Embryonic facial prominence (tissue), 1 donor: ENCODE results near the gene CCDC92.

Source experiments
- DNase-seq: peaks from one replicate; pipeline ENCODE4 v3.0.0-alpha.2; 2016; ENCODE audit errors: extremely low spot score

Gene CCDC92

DNA sequence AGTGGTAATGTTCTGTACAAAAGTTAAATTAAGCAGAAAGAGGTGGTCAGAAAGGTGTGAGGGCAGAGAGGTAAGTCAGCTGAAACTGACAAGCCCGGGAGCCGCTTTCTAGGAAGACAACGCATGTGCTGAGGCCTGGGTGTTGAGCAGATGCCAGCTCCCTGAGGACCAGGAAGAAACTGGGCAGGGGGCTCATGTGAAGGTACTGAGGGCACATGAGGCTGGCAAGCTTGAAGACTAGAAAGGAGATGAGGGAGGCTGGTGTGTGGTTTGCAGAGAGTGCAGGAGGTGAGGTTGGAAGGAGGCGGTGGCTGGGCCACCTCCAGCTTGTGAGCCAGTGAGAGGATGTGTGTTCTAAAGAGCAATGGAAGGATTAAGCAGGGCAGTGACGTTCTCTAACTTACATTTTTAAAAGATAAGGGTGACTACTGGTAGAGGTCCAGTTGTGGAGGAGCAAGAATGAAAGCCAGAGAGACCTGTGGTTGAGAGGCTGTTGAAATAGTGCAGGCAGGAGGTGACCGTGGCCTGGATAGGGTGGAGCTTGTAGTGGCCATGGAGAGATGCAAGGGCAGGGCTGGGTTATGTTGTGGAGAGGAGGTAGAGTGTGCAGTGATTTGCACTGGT, 29.5 kb upstream of the CCDC92 start:
- DNase-seq, result no peak

DNA sequence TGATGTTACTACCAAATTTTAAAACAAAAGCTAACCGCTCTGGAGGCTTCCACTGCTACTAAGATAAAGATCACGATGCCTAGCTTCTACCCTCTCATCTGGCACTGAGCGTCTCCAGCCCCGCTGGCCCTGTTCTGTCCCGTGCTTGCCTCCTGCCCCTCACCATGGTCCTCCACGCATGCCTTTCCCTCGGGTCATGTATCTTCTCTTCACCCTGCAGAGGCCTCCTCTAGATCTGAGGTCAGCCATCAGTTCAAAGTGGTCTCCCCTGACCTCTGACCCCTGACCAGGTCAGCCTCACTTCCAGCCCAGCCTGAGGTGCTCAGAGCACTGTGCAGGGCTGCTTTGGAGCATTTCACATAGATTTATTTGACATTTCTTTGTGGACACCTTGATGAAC, 28.7 kb upstream of the CCDC92 start:
- DNase-seq, result no peak

DNA sequence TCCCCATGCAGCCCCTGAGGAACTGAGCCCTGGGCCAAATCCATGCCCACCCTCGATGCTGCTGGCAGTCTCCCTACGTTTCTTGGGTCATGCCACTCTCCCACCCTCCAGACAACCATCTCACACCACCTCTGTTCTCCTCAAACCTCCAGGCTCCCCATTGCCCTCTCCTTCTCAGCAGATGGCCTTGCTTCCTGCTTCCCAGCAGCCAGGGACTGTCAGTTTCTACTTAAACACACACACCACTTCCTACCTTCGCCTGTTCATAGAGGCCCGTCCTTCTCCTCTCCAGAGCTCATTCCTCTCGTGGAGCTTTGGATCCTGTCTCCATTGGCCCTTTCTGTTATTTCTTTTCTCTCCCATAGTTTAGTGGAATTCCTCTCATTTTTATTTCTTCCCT, 27.5 kb upstream of the CCDC92 start:
- DNase-seq, result no peak

DNA sequence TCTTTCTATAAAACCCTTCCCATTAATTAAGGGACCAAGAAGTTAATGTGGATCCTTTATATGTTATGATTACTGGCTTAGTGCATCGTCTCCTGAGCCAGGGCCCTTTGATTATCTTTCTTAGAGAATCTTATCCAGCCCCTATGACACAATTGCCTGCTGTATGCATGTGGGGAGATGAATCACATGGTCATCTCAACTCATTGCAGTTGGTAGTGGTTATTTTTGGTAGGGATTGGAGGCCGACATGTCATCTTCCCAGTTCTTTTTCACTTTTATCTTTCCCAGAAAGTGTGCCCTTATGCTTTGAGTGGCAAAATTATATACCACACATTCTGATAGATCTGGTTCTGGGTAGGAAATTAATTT, 26.3 kb upstream of the CCDC92 start:
- DNase-seq, result no peak

DNA sequence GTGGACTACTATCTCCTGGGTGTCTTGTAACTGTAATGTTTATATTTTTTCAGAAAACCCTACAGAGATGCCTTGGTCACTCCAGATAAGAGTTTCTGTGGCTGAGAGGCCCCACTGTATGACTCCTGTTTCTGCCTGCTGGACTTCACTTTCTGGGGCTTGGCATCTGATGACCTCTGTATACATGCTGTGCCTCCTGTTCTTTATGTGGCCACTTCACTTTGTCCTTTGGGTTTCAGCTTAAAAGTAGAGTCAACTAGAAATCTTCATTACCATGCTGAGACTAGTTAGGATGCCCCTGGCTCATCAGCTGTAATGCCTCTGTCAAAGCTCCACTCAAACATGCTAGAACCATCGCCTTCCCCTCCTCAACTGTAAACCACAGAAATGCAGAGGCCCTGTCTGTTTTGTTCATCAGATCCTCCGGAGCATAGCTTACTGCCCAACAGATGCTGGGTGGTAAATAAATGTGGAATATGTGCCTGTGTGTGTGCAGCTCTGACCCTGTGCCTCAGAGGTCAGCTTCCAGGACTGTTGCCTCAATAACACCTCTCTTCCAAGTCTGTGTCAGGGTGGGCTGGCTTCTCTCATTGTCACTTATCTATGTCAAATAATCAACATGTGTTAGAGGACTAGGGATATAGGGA, 25.8 kb upstream of the CCDC92 start:
- DNase-seq, result no peak

DNA sequence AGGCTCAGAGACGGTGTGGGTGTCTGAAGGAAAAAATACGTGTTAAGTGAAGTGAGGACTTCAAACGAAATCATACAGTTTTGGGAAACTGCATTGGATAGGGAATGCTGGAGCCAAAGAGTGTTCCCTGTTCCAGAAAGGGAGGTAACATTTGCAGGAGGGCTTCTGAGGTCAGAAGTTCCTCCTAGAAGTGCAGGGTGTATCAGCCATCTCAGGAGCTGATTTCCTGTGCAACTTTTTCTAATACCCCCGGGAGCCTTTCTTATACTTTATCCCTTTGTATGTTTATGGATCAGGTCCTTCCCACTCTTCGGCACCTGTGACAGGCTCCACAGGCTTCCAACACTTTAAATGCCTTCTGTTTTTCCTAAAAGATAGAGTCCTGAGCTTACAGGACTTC, 25.3 kb upstream of the CCDC92 start:
- DNase-seq, result no peak

DNA sequence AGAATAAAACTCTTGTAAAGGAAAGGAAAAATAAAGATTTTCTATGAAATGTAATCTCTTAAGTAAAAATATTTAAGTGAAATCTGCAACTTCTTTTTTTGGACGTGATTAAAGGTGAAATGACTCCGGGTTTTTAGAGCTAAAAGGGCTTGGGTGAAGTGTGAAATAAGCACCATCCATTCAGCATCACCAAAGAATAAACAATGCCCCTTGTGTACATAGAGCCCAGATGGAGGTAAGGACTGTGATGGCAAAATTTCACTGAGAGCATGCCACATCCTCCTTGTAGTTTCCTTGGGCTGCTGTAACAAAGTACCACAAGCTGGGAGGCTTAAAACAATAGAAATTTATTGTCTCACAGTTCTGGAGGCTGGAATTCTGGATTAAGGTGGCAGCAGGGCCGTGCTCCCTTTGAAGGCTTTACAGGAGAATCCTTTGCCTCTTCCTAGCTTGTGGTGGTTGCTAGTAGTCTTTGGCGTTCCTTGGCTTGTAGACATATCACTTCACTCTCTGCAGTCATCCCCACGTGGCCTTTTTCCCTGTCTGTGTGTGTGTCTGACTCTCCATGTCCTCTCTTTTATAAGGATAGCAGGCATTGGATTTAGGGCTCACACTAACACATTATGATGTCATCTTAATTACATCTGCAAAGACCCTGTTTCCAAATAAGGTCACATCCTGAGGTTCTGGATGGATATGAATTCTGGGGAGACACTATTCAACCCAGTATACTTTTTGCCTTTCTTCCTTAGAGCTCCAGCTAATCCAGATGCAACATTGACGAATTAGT, 24.6 kb upstream of the CCDC92 start:
- no peak for DNase-seq

DNA sequence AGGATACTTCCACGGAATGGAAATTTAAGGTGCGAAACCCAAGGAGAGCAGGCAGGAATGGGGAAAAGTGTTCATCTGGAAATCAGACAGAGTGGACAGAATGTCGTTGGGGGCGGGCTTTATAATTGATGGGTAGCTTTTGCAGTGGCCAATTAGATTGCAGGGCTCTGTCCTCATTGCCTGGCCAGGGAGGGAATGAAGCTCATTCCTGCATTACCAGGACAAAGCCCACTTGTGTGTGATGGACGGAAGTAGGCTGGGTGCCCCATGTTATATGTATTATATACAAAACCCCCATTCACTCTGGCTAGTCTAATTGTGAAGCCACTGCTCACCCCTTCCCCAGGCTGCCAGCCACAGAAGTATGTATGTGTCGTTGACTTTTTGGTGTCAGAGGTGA, 23.9 kb upstream of the CCDC92 start:
- DNase-seq, result no peak

DNA sequence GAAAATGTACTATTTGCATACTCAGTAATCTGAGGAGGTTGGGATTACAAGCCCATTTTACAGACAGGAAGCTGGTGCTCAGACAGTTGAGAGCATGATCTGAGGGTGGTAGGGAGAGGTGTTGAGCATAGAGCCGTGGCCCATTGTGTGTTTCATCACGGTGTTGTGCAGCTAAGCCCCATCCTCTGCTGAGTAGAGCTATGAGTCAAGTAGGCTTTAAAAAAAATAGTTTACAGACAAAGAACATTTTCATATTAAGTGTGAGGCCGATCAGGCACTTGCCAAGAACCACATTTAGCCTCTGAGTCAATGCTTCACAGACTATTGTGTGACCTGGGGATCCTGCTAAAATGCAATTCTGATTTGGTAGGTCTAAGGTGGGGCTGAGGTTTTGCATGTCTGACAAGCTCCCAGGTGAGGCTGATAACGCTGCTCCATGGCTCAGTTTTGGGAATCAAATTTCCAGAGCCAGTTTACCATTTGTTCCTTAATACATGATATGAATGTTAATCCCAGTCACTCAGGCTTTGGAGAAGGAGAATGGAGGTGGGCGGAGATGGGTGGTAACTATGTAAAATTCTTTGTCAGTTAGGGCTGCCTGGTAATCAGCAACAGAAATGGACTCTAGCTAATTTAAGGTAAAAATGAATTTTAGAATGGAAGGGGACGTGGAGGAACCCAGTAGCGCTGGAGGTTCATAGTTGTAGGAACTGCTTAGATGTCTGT, 22.6 kb upstream of the CCDC92 start:
- no peak for DNase-seq

DNA sequence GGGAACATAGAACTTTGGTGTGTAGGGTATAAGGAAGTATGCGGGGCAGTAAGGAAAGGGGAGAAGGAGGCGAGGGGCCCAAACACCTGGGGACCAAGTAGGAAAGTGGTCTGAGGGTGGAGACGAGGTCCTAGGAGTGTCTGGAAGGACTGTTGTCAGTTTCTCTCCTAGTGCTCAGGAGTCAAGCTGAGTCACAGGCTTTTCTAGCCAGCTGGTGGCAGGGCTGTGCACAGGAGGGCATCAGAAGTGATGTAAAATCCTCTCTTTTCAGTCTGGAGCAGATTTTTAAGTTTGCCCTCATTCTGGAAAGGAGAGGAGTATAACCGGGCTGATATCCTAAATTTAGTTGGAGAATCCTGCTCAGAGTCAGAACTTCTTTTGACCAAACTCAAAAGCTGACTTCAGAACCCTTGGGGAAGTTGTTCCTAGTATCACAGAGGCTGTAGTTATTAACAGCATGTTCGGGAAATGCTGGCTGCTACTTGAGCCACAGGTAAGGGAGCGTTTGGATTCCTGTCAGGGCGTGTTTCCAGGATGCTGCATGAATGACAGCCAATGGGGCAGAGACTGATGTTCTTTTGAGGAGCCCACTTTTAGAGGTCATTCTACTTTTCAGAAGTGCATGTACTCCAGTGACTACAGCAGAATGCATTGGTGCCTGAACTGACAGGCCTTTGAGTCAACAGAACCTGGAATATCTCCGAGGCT, 19.6 kb upstream of the CCDC92 start:
- DNase-seq, result no peak

DNA sequence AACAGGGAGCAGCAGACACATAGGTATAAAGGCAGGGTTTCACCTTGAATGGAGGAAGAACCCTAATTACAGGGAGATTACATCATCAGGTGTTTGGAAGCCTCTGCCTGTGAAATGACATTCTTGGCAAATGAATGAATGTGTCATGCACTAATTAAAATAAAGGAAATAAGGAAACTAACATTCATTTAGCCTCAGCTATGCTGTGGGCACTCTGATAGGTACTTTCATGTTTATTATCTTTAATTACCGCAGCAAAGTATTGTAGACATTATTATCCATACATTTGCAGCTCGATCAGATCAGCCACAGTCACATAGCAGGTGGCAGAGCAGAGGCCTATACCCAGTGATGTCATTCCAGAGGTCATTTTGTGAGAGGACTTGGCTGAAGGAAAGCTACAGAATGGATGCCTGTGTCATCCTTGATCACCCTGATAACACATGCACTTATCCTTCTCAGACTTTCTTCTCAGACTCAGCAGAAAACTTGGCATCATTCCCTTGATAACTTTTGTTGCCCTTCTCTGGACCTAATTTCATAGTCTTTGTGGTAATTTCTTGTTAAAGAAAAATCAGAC, 18.8 kb upstream of the CCDC92 start:
- no peak for DNase-seq

DNA sequence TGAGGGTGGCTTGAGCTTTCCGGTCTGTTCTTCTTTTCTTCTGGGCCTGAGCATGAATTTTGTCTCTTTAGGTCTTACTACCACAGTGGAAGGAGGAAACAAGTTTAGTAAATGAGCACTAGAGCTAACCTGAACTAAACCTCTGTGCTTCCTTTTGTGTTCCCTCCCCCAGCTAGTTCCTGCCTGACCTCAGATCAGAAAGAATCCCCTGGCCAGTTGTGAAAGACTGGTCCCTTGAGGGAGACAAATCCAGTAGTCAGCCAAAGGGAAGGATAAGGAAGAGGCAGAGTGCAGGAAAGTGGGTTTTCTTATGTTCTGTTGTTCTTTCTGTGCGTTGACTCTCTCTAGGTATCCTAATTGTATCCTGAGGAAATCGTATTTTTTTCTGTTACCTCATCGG, 17.9 kb upstream of the CCDC92 start:
- no peak for DNase-seq

DNA sequence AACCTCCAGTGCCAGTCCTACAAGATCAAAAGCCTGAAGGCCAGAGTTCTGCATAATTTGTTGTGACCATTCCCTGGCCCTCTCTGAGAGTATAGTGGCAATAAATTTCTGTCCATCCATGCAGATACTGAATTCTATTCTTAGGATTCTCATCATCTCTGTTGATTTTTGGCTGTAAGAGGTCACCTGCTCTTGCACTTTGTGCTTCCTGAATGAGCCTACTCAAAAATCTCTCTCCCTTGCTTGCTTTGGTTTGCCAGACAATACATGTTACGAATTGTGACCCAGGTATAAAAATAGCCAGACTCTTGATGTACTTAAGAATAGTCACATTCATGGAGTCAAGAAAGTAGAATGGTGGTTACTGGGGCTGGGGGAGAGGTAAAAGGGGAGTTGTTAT, 17.1 kb upstream of the CCDC92 start:
- DNase-seq, result no peak

DNA sequence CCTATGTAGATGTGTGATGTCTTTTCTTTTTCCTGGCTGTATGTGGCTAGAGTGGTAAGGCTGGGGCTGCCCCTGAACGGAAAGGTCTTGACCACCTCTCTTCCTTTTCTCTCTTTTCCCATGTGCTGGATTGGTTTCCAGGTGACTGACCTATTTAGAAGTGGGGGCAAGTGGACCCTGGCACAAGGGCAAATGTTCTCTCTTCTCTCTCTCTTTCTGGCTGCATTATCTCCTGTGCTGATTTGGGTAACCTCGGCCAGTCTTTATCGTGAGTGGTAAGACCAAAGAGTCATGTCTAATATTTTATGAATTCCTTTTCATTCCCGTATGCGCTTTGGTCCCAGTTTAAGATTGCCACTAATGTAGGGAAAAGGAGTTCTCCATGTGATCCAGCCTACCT, 16.5 kb upstream of the CCDC92 start:
- no peak for DNase-seq

DNA sequence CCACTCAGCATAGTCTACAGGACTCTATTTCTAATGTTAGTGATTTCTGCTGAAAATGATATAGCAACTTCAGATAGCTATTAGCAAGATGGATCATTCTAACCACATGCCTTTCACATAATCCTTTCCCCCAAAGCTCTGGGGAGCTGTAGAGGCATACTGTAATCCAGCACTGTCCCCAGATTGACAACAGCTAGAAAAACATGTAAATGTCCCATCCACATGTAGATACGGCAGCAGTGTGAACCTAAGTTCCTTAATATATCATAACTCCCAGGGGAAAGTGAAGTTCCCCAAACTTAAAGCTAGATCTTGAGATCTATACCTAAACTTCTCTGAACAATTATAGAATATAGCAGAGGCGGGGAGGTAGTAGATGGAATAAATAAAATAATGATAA, 14.4 kb upstream of the CCDC92 start:
- DNase-seq, result no peak

DNA sequence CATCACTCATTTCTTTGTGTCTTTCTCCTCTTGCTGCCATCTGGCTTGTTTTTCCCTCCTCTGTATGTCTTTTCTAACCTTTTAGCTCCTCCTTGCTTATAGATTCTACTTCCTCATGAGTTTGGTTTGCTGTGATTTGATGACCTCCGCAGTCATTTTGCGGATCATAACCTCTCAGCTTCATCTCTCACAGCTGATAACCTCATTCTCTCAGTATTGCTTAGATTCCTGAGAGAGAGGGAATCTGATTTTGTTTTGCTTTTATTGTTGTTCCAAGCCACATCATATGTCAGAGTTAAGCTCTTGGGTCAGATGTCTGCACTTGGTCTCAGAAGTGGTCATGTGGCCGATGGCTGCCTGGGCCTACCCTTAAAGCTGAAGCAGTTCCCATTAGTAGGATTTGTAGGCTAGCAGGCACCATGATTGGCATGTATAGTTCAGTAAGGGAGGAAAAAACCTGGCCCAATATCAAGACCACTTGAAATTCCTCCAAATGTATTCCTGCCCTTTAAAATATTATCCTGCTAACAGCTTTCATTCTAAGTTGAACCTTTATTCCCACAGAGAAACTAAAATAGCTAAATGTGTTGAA, 13.8 kb upstream of the CCDC92 start:
- no peak for DNase-seq

DNA sequence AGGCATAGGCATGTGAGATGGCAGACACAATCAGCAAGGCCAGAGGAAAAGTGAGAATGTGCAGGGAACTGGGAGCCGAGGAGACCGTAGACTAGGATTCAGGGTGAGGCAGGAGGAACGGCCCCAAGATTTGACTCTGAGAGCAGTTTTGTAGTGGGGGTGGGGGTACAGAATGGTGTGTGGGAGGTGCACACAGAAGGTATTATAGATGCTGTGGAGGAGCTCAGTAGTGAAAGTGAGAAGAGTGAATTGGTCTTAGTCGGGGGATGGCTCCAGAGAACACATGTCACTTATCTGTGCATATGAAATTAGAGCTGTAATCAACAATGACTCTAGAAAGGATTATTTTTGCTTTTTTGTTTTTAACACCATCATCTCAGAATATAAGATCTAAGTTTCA, 12.3 kb upstream of the CCDC92 start:
- no peak for DNase-seq

DNA sequence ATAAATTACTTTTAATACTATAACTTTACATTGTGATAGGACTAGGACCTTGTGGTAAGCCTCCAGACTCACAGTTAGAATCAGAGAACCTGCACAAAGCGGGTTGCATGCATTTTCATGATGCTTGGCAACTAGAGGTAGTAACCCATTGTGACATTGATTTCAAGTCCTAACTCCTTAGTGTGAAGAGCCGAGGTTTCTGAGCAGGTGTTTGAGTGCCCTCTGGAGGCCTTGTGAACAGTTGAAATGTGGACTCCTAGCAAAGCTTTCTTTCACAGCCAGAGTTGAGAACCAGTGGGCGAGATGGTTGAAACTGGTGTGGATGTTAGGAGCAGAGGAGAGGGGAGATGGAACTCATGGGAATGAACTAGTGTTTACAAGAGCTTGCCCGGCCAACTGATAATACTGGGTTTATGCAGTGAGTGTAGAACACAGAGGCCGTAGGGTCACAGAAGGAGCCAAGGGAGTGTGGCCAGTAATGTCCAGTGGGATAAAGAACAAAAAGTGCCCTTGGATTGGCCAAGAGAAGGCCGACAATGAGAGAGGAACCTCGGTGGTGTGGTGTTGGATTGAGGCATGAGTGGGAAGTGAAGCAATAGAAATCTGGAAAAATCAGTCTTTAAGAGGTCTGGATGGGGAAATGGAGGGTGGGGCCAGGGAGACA, 11.3 kb upstream of the CCDC92 start:
- no peak for DNase-seq

DNA sequence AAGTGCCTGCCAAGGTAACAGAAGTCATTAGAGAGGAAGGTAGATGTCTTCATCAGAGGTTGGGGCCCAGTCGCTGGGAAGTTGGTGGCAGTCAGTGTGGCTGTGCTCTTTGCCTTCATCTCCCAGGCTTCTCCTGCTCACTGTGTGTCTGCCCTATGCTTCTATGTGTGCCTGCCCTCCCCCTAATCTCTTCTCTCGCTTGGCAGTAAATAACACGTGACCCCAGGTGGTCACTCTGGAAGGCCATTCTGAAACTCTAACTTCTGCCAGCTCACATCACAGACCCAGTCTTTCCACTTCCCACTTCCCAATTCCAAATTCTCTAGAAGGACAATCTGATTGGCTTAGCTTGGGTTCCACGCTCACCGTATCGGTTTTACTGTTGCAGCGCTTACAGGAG, 9.6 kb upstream of the CCDC92 start:
- DNase-seq, result no peak

DNA sequence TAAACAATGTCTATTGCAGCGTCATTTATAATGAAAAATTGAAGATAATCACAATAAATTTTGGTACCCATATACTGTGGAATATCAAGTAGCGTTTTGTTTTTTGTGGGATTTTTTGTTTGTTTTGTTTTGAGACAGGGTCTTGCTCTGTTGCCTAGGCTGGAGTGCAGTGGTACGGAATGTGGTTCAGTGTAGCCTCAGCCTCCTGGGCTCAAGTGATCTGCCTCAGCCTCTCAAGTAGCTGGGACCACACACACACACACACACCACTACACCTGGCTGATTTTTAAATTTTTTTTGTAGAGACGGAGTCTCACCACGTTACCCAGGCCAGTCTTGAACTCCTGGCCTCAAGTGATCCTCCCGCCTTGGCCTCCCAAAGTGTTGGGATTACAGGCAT, 6.9 kb upstream of the CCDC92 start:
- DNase-seq, result no peak
